HG02938 (cell line): Measurements from ENCODE around the gene PARM1.

Experiments
- ATAC-seq: cut with Tn5 transposase; IDR thresholded peaks from one replicate; pipeline ENCODE4 v1.9.1; 2021; ENCODE audit warnings: mild to moderate bottlenecking, moderate library complexity; ENCODE audit not compliant: unreplicated experiment

PARM1 gene

DNA sequence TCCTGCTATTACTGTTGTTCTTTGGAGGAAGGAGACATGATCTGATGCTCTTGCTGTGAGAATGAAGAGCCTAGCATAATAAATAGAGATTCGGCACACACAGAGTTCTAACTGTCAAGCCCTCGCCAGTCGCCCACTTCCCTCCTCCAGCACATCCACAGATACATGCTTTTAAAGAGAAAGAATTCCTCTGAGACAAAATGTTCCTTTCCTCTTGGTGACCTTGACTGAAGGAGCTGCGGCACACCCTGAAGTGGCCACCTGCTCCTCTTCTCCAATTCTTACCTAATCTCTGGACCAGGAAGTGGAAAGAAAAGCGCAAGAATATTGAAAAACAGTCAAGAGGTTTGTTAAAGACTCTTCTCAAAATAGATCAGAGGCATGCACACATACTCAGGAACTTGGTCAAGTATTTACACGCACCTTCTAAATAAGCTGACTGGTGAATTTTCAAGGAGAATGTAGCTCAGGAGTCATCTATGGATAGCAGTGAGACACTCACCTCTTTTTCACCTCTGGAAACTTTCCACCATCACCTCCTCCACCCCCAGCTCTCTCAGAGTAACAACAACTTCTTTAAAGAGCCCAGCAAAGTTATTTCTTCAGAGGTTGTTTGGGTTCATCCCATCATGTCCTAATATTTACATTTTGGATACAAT is 95.4 kb downstream of the PARM1 start:
- ATAC-seq, result no peak

DNA sequence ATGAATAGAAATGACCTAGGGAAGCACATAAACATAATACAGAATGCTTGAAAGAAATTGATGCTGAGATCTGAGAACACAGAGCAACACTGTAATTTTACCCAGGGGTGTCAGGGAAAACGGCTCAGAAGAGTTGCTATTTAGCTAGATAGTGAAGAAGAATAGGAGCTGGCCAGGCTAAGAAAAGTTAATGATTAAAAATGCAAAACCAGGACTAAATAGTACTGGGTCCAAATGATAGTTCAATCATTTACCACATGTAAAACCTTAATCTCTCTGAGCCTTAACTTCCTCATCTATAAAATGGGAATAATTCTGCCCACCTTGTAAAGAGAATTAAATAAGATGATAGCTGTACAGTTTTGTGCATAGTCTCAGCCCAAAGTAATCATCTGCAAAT is 97.1 kb downstream of the PARM1 start:
- ATAC-seq, result no peak

DNA sequence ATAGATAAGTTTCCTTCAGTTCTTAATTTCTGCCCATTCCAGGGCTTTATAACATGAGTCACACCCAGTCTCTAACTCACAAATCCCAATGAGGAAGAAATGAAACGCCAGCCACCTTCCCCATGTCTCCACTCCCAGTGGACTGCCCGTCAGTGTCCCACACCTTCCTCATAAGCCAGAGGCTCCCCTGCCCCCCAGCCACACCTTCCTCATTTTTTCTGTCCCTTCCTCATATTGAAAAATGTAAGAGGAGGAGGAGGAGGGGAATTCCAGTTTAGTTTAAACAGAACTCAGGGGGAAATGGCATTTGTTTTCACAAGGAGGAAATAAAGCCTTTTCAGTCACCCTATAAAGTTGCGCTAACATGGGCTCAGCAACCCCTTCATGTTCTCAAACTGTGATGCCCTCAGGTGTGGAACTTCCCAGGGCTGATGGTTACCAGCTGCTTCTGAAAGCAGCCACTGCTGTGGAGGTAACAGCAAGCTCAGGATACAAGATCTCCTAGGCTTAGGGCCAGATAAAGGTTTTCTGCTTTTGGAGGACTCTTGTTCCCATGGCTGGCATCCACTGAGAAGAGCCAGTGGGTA is 97.8 kb downstream of the PARM1 start:
- ATAC-seq, result no peak

DNA sequence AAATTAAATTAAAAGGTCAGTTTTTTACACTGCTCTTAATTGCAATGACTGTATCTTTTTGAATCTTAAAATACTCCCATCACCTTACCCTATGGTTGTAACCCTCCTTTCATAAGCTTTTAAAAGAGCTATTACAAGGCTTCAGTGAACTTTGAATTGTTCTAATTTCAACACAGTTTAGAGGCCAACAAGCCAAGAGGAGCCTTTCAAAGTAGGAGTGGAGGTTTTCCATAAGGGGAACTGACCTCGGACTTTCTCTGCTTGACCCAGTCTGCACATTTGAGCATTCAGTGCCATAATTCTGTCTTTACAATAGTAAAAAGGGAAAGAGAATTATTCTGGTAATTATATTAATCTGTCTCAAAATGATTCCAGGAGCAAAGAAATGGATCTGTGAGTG is 98.9 kb downstream of the PARM1 start:
- no peak for ATAC-seq

DNA sequence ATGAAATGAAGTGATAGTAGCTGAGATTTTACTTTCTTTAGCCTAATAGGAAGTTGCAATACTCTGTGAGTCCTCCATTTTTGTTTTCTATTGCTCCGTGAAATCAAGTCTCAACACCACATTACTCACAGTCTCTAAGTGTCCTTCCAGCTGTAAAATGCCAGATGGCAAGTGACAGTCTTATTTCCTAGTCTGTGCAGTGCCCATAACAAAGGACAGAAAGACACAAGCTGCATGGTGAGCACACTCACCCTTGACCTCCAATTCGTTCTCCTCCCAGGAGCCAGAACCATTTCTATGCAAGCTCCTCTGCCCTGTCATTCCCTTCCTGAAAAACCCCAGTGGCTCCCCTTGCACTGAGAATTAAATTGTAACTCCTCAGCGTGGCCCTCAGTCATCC is 101.6 kb downstream of the PARM1 start:
- ATAC-seq, result no peak

DNA sequence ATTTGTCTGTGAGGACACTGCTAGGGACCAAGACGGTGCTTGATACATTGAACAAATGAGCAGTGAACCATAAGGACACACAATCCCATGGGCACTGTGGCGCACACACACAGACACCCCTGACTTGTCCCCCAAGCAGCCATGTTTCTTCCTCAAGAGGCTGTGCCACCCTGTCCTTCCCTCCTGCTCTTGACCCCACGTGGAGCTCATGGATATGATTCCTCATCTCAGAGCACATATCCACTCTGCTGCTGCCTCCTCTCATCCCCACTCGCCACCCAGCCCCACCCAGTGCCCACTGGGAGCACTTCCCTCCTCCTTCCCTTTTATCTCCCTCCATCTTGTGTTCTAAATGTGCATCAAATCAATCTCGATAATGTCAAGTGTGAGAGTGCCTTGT is 102.4 kb downstream of the PARM1 start:
- no peak for ATAC-seq

DNA sequence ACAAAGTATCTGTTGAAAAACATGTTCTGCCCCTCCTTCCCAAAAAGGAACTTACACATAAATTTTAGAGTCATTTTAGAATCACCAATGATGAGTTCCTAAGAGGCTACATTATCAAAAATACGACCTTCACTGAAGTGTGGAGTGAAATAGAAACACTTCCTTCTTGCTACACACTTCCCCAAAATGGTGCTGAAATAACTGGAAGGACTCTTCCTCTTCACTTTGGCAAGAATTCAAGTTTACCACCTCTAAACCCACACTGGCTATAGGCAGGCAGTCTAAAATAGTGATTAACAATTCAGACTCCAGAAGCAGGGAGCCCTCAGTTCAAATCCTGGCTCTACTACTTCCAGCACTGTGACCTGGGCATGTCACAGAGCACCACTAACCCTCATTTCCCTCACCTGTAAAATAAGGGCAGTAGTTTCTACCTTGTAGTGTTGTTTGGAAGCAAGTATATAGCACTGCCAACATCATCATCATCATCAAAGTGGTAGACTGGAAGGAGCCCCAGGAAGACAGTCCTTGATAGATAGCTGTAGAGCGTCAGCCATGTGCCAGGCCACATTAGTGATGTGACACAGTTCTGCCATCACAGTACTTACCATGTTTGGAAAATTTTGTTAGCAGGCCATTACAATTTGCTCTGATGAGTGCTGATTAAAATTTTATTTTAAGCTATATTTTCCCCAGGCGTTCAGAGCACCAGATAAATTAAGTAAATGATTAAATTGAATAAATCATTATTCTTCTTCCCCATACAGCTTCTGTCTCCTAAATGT is 103.3 kb downstream of the PARM1 start:
- no peak for ATAC-seq

DNA sequence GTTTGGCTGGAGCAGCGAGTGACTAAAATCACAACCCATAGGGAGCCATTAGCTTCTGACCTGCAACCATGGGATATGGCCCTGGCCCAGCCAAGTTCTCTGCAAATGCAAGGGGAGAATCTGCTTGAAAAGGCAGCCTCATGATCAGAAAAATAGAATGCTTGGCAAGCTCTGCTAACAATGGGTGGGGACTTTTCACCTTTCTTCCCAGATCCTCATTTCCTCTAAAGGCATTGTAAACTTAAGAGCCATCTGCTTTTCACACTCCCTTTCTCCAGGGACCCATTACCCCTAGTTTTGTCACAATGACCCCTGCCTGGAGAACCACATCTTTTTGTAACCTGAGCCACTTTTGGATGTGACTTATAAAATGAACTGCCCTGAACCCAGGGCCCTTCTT is 104.3 kb downstream of the PARM1 start:
- peak; percentile 43 for ATAC-seq

DNA sequence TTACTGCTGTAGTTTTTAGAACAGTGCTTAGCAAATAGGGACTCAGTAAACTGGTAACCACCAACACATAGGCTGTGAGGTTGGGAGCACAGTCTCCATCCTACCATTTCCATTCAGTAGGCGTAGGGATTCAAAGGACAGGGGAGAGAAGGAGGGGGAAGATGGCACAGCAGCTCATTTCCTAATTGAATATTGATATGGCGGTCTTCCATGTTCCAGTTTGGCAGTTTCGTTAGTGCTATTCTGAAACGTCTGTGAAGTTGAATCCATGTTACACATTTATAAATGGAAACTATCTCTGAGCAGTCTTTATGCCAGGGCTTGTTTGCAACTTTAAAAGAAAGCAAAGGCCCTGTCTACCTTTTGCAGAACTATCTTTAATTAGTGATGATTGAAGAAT is 105.5 kb downstream of the PARM1 start:
- ATAC-seq, result no peak

DNA sequence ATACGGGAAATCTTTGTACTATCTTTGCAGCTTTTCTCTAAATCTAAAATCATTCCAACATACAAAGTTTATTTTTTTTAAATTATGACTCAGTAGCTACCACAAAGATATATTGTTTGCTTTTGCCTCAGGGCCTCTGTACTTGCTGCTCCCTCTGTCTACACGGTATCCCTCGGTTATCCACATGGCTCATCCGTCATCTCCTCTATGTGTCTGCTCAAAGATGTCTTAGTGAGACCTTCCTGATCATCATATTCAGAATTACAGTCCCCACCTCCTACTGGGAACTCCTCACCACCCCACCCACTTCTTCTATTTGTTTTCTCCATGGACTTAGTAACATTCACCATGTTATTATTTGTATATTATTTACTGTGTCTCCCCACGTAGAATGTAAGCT is 107.8 kb downstream of the PARM1 start:
- ATAC-seq, result no peak

DNA sequence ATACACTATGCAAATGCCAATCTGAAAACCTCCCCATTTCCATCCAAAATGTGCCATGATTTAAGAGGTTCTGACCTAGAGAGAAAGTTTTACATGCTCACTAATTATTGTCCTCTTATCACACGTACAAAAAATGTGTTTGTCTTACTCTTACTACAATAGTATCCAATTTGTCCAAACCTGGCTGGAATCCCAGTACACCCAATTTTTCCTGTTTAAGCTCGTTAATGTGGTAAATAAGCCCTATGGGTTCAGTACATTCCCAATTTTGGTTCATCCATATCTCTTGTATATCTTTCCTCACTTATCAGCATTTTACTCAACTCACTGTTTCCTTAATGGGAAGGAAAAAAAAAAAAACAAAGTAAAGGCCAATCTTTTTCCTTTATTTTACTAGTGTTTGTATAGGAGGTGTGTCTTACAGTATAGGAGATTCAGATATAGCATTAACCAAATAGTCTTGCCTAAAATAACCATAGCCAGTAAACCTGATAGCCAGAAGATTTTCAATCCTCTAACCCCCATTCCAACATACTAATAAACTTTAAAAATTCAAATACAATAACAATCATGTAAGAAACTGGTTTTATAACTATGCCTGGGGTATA is 109.8 kb downstream of the PARM1 start:
- no peak for ATAC-seq

DNA sequence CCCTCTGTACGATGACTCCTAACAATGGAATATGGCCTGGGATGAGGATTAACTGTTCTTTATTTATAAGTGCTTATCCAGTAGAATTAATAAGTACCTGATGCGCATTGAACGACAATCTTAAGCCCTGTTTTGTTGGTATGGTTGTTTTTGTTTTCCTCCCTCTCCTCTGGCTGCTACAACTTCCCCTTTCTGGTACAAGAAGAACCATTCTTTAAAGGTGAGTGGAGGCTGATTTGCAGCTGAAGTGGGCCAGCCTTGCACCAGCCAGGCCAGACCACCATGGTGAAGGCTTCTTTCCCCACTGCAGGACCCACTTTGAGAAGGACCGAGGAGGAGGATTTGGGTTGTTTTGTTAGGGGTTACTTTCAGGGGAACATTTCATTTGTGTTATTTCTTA is 113.3 kb downstream of the PARM1 start:
- no peak for ATAC-seq

DNA sequence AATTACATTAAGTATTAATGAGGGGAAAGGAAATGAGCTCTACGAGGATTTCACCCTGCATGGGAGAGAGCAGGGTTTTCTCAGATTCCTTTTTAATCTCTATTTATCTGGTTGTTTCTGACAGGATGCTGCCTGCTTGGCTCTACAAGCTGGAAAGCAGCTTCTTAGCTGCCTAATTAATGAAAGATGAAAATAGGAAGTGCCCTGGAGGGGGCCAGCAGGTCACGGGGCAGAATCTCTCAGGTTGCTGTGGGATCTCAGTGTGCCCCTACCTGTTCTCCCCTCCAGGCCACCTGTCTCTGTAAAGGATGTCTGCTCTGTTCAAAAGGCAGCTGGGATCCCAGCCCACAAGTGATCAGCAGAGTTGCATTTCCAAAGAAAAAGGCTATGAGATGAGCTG is 113.7 kb downstream of the PARM1 start:
- ATAC-seq, result no peak

DNA sequence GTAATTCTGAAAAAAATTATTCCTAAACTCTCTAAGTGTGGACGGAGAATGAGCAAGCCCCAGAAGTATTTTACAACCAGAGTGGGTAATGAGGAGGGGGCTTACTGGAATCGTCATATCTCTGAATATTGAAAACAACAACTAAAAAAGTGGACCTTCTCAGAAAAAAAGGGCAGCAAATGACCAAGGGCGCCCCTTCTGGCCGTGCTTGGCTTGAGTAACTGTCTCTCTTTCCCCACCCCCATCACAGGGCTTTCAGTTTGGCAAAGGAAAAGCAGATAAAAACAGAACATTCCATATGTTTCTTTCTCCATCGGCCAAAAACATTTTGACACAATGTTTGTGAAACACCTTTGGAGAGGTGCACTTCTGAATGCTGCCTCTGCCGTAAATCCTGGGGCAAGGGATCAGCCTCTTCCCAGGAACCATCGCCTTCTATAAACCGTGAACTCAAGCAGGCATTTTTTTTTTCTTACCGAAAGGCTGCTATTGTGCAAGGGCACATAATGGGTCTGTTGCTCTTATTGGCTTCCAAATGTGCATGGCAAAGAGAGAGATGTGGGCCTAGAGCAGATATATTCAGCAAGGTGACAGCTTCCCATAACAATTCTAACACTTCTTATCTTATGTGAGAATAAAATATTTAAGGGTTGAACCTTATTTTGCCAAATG is 115.4 kb downstream of the PARM1 start:
- ATAC-seq, result no peak

DNA sequence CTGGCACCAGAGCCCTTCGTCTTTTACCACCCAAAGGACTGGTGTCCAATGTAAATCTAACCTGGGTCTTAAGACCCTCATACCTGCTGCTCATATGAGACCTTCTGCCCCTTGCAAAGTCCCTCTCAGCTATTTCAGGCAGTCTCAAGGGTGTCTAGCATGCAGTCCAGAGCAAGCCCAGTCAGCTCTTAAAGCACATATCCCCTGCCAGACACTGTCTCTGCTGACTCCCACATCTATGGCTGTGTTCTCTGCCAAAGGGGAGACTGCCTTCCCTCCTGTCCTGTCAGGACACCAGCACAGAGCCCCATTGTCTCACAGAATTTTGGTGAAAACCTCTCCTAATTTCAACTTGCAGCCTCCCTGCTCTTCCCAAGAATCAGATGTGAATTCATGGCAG is 118.5 kb downstream of the PARM1 start:
- ATAC-seq, result no peak

DNA sequence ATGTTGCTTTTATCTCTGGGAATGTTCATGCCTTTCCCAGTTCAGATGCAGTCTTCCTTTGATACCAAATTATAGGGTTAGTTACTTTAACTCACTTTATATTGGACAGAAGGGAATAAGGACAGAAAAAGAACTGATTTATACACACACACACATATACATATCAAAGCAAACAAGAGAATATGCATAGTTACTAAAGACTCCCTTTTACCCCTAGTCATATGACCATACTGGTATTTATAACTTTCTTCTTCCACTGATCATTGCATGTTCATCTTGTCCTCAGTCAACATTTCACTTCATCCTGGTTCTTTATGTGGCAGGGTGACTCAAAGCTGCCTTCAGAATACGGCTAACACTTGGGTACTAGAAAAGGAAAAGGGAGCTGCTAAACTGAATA is 120.4 kb downstream of the PARM1 start:
- ATAC-seq, result no peak

DNA sequence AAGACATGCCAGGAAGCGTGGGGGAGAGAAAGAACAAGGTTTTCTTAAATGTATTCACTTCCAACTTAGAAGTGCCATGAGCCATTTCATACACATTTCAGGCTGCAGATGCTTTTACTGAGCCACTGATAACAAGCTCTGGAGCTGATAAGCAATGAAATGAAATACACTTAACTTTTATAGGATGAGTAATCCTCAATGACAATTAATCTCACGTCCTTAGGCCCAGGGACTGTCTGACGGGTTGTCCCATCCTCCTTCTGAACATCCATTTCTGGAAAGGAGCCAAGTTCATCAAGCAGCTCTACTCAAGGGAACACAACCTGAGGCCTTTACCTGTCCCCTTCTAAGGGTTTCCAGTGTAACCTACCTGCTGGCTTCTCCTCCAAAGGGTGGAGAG is 121.2 kb downstream of the PARM1 start:
- no peak for ATAC-seq

DNA sequence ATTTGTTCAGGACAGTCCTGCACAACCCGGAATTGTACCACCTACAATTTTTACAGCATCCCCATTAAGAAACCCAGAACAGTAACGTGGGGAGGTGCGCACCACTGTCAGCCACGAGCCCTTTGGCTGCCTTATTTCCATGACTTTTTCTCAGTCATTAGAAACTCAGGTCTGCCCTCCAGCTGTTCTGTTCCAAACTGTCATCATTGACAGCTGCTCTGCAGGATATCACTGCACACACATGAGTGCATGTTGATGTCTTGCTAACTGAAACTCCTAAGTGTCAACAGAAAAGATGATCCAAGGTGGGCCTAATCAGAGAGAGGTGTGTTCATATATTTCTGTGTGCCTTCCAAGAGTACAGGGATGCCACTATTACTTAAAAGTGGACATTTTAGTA is 123.4 kb downstream of the PARM1 start:
- no peak for ATAC-seq

DNA sequence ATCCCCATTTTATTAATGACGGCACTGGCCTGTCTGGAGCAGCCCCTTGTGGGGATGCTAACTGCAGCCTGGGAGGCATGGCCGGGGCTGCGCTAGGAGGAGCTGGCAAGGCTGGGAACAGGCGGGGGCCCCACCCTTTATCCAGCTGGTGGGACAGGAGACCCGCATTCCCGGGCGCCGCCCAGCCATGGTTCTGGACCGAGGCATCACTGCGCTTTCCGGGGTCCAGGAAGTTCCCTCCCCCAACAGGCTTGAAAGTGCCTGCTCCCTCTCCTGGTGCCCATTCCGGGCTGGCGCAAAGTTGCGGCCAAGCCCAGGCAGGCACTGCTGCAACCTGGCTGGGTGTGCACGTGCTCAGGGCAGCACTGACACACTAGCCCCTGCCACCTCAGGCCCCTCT is 124.5 kb downstream of the PARM1 start:
- no peak for ATAC-seq

DNA sequence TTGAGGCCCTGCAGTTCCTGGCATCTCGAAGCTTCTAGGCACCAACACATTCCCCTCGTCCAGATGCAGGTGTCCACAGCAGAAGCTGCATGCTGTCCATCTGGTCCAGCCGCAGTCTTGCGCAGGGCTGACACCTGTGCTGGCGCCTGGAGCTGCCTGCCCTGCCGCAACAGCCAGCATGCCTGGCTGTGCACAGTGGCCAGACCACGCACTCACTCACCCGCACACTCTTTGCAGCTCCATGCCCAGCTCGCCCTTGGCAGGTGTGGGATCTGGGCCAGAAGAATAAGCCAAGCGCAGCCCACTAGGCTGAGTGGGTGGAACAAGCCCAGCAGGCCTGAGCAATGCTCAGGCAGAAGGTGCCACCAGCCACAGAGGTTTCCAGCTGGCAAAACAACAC is 125.6 kb downstream of the PARM1 start:
- ATAC-seq, result no peak

DNA sequence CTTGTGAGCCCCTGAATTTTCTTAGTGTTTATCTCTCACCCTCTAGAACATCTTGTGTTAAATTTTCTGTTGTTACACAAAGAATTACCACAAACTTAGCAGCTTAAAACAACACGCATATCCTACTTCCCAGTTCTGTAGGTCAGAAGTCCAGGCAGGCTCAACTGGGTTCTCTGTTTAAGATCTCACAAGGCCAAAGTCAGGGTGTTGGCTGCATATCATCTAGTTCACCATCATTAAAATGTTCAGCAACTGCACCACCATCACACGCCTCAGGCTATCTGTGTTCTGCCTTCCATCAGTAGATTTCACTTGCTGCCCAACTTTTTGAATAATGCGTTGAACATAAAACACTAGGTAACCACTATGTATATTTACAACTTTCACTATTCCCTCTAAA is 130.5 kb downstream of the PARM1 start:
- no peak for ATAC-seq
